K562 (cell line): ENCODE data around the gene UROS. TPM values are rescaled to one million over a fixed set of nuclear protein-coding genes. Genes with fewer than 3 reads are reported as not detected.
A peak's percentile ranks its signal among the peaks of the same experiment; 100 is the strongest.

Experiments used
- ATAC-seq: fragments of 200-7000 bp; cut with Tn5 transposase; 3 replicates; pipeline ENCODE4 v1.9.1; 2020; ENCODE audit warnings: moderate library complexity
- BruUV-seq: library from RNA; stranded (reverse); fragments of 400-500 nt; replicated peaks from 2 replicates; lab custom pipeline; 2021; lab: Mats Ljungman, UMichigan
- CTCF ChIA-PET: fragments of 300-600 bp; formaldehyde crosslinking; extraction: SDS; loops from one replicate; lab custom pipeline; 2021; ENCODE audit warnings: low intra/inter-chr PET ratio; lab: Yijun Ruan, JAX
- POLR2A ChIA-PET: fragments of 300-600, 350-650 bp; sonication (Branson Sonifier 250); formaldehyde crosslinking; extraction: SDS; loops from one replicate; lab custom pipeline; 2021; ENCODE audit warnings: antibody characterized with exemption, inconsistent platforms; lab: Yijun Ruan, JAX
- DNase-seq, 4 experiments: peaks; one replicate each; pipeline versions ENCODE4 v3.0.0 to v3.0.0-alpha.2; 2011 to 2018; ENCODE audit warnings: low spot score in 3 of 4, mixed read lengths in 3 of 4; ENCODE audit errors: extremely low read depth in 1 of 4
- FAIRE-seq: peaks from 2 replicates; lab custom pipeline; 2011; peaks lifted over from hg19 to GRCh38; lab: Jason Lieb, UNC
- H2AFZ ChIP-seq: 2 replicates; pipeline ENCODE4 v1.6.0; 2011; ENCODE audit warnings: low read depth, low read length, control low read depth, inconsistent platforms
- H3K27ac ChIP-seq: fragments of 200-600 bp; 3 replicates; pipeline ENCODE4 v1.8.0; 2011; ENCODE audit warnings: low read depth, mild to moderate bottlenecking, control low read depth, inconsistent platforms, low read length, moderate library complexity, mixed read lengths; ENCODE audit errors: extremely low read depth
- H3K27me3 ChIP-seq, 2 experiments: fragments of 300-600 bp in 1 of 2; 2 replicates in 1 of 2; 3 replicates in 1 of 2; pipeline versions ENCODE4 v1.6.0 to v1.8.0; 2011; ENCODE audit warnings: inconsistent platforms in 2 of 2, low read length in 2 of 2, mild to moderate bottlenecking in 1 of 2, mixed read lengths in 1 of 2, moderate library complexity in 1 of 2; ENCODE audit not compliant: control insufficient read depth in 2 of 2, insufficient read depth in 2 of 2
- H3K36me3 ChIP-seq: fragments of 300-600 bp; 3 replicates; pipeline ENCODE4 v1.8.0; 2011; ENCODE audit warnings: mild to moderate bottlenecking, low read length, inconsistent platforms; ENCODE audit not compliant: control insufficient read depth, insufficient read depth
- H3K4me1 ChIP-seq, 2 experiments: fragments of 200-600 bp in 1 of 2; replicated peaks in 1 of 2; 2 replicates in 1 of 2; 3 replicates in 1 of 2; pipeline versions ENCODE4 v1.5.1 to v1.8.0; 2011; ENCODE audit warnings: inconsistent platforms in 2 of 2, low read length in 2 of 2, mild to moderate bottlenecking in 1 of 2, mixed read lengths in 1 of 2, moderate library complexity in 1 of 2; ENCODE audit not compliant: control insufficient read depth in 2 of 2, insufficient read depth in 2 of 2
- H3K4me2 ChIP-seq: 2 replicates; pipeline ENCODE4 v1.6.1; 2011; ENCODE audit warnings: low read length, control low read depth, inconsistent platforms, mixed read lengths; ENCODE audit not compliant: insufficient read depth
- H3K4me3 ChIP-seq: fragments of 200-600 bp; sonication (generic), shearing (Covaris generic); 2 replicates; pipeline ENCODE4 v1.5.1; 2016; ENCODE audit warnings: control low read depth, inconsistent platforms
- H3K79me2 ChIP-seq: fragments of 200-600 bp; 3 replicates; pipeline ENCODE4 v1.8.0; 2011; ENCODE audit warnings: low read length, inconsistent platforms; ENCODE audit not compliant: control insufficient read depth, insufficient read depth
- H3K9ac ChIP-seq, 2 experiments: 2 replicates each; pipeline versions ENCODE4 v1.6.0 to v1.6.1; 2011; ENCODE audit warnings: low read depth in 2 of 2, low read length in 2 of 2, control low read depth in 1 of 2, inconsistent platforms in 1 of 2, mild to moderate bottlenecking in 1 of 2, mixed read lengths in 1 of 2; ENCODE audit not compliant: insufficient read depth in 1 of 2
- H3K9me1 ChIP-seq: one replicate; pipeline ENCODE4 v1.6.0; 2011; ENCODE audit warnings: inconsistent platforms, mild to moderate bottlenecking, low read length, moderate library complexity; ENCODE audit not compliant: control insufficient read depth, insufficient read depth
- H3K9me3 ChIP-seq: replicated peaks from 2 replicates; pipeline ENCODE4 v1.5.1; 2011; ENCODE audit warnings: low read depth, low read length, inconsistent platforms; ENCODE audit not compliant: control insufficient read depth, insufficient read depth
- H4K20me1 ChIP-seq: replicated peaks from 2 replicates; pipeline ENCODE4 v1.6.1; 2011; ENCODE audit warnings: low read length, inconsistent platforms, mixed read lengths; ENCODE audit not compliant: control insufficient read depth, insufficient read depth
- CCNT2 ChIP-seq: IDR thresholded peaks from 2 replicates; pipeline ENCODE4 v1.6.1; 2011; ENCODE audit warnings: borderline replicate concordance, low read depth, mild to moderate bottlenecking, moderate library complexity, mixed read lengths, low read length; ENCODE audit not compliant: insufficient read length; ENCODE audit errors: extremely low read depth
- DIDO1 ChIP-seq: fragments of 450-650 bp; IDR thresholded peaks from 2 replicates; pipeline ENCODE4 v1.6.1; 2016; ENCODE audit warnings: low read depth, missing biosample characterization, missing genetic modification characterization
- HNRNPUL1 ChIP-seq: fragments of 200-400 bp; formaldehyde crosslinking; IDR thresholded peaks from 2 replicates; pipeline ENCODE4 v1.6.1; 2017; ENCODE audit warnings: low read length
- NR3C1 ChIP-seq: sonication (generic); formaldehyde crosslinking; IDR thresholded peaks from 2 replicates; pipeline ENCODE4 v1.8.1; 2022; ENCODE audit warnings: missing genetic modification reagents
- SIN3A ChIP-seq, 2 experiments: fragments of 150-350 bp in 1 of 2; IDR thresholded peaks; 2 replicates each; pipeline ENCODE4 v1.6.1; 2011 to 2016; ENCODE audit warnings: borderline replicate concordance in 2 of 2, low read depth in 2 of 2, low read length in 2 of 2, mild to moderate bottlenecking in 2 of 2, moderate library complexity in 2 of 2; ENCODE audit not compliant: control insufficient read depth in 1 of 2
- SIX5 ChIP-seq, 2 experiments: IDR thresholded peaks; 2 replicates each; pipeline ENCODE4 v1.6.1; 2011; ENCODE audit warnings: low read length in 2 of 2, borderline replicate concordance in 1 of 2, low read depth in 1 of 2, mild to moderate bottlenecking in 1 of 2, moderate library complexity in 1 of 2; ENCODE audit not compliant: insufficient read depth in 1 of 2
- TCFL5 ChIP-seq: fragments of 250-450 bp; sonication (Bioruptor Pico); conservative IDR thresholded peaks from 2 replicates; pipeline ENCODE4 v1.6.1; 2021; ENCODE audit warnings: mild to moderate bottlenecking, moderate library complexity, matching md5 sums
- ZNF146 ChIP-seq: IDR thresholded peaks from one replicate; pipeline ENCODE4 v1.6.1; 2018; ENCODE audit warnings: missing compliant biosample characterization; ENCODE audit not compliant: unreplicated experiment
- ZNF316 ChIP-seq: fragments of 450-650 bp; IDR thresholded peaks from 2 replicates; pipeline ENCODE4 v1.6.1; 2016
- ZNF699 ChIP-seq: fragments of 250-450 bp; sonication (Bioruptor Pico); IDR thresholded peaks from 2 replicates; pipeline ENCODE4 v1.8.0; 2021; ENCODE audit warnings: mild to moderate bottlenecking, moderate library complexity; ENCODE audit not compliant: insufficient replicate concordance
- WGBS: fragments of 100-300 bp; shearing (Covaris generic); methylation state at CpG from one replicate; pipeline ENCODE4 v1.1.6; 2016; ENCODE audit warnings: low coverage, mixed read lengths; ENCODE audit not compliant: insufficient coverage; ENCODE audit errors: missing lambda C conversion rate; 5-methylcytosine and 5-hydroxymethylcytosine counted together
- in situ Hi-C: fragments of 300-500 bp; cut with MboI; formaldehyde crosslinking; loops from 4 replicates; pipeline ENCODE4 v1.15.0; 2018; ENCODE audit warnings: inconsistent platforms, mixed read lengths
- intact Hi-C: fragments of 100-400 bp; cut with micrococcal nuclease; formaldehyde crosslinking; loops from 2 replicates; pipeline ENCODE4 v1.14.2; 2022
- polyA plus RNA-seq, 8 experiments: library from polyadenylated mRNA; depleted of rRNA in 4 of 8; stranded (reverse) in 5 of 8; unstranded in 3 of 8; fragments of >200 nt; fragmentation: Nextera tagmentation in 2 of 8; fragmentation: Illumina TruSeq in 1 of 8; extraction: Ambion mirVana in 2 of 8; extraction: Trizol in 1 of 8; gene quantifications; 2 replicates each; pipeline versions ENCODE4 v1.2.1 to v1.2.3, GENCODE V29; 2011 to 2014; ENCODE audit warnings: inconsistent platforms in 1 of 8, missing spikeins in 1 of 8
- total RNA-seq, 7 experiments: library from RNA; depleted of rRNA in 6 of 7; stranded (reverse); fragments of >200 nt in 6 of 7; fragmentation: Illumina TruSeq in 2 of 7; extraction: Trizol in 2 of 7; gene quantifications; 2 replicates each; pipeline versions ENCODE4 v1.2.1 to v1.2.3, GENCODE V29; 2011 to 2021; ENCODE audit warnings: low replicate concordance in 1 of 7
- TF ChIP-seq, protein P1 (sequence below), 2 experiments: fragments of 250-450 bp in 1 of 2; fragments of 450-650 bp in 1 of 2; sonication (Bioruptor Pico) in 1 of 2; IDR thresholded peaks; 2 replicates each; pipeline versions ENCODE4 v1.6.1 to v1.8.0; 2016 to 2021; ENCODE audit warnings: mild to moderate bottlenecking in 2 of 2, moderate library complexity in 2 of 2, missing compliant biosample characterization in 1 of 2, missing genetic modification characterization in 1 of 2
- TF ChIP-seq, protein P2 (sequence below): fragments of 450-650 bp; IDR thresholded peaks from 2 replicates; pipeline ENCODE4 v1.7.1; 2018; ENCODE audit warnings: mild to moderate bottlenecking, low read depth; ENCODE audit not compliant: partially characterized antibody
- TF ChIP-seq, protein P3 (sequence below): fragments of 250-450 bp; sonication (Bioruptor Pico); IDR thresholded peaks from 2 replicates; pipeline ENCODE4 v1.5.0; 2020; ENCODE audit warnings: mild to moderate bottlenecking
- TF ChIP-seq, protein P4 (sequence below): fragments of 450-650 bp; IDR thresholded peaks from 2 replicates; pipeline ENCODE4 v1.6.1; 2014; ENCODE audit warnings: low read depth, mild to moderate bottlenecking, moderate library complexity, borderline replicate concordance

UROS gene
- total and polyA plus RNA-seq, 9 of the 15 experiments (the other 6 are each of a cell fraction or from before 2014, with no cell fraction given) = 6.4 to 39.1 (median 32.3) TPM

DNA sequence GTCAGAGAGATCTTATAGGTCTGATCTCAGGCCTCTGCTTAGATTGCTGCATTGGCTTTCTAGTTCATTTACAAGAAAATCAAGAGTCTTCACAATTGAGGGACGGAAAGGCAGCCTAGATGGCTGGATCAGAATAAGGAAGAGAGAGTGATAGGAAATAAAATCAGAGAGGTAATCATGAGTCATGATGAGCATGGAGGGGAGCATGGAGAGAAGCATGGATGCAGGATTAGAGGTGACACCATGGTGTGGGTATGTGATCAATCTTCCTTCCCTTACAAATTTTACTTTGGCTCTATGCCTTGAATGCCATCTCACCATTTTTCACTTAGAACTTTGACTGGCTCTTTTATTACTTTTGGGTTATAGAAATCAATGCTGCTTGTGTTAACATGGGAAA is 1.7 kb upstream of the UROS start:
- peaks cover 11 to 43% of the 10 kb centered on the region in 2 experiments; a peak in 4 of 5 replicates for H3K4me1 ChIP-seq
- POLR2A ChIA-PET = no interaction called here
- no peak for TF ChIP-seq ZNF699 (CRISPR knock-in tag)
- TF ChIP-seq, protein P1, sequence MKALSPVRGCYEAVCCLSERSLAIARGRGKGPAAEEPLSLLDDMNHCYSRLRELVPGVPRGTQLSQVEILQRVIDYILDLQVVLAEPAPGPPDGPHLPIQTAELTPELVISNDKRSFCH (CRISPR knock-in tag; IDR thresholded peaks at IDR 0.05) = no peak
- TF ChIP-seq, protein P1 (tag; IDR thresholded peaks at IDR 0.05) = no peak
- peak; percentile 11; the same call in 1 of the 2 replicates for TF ChIP-seq ZNF316
- TF ChIP-seq, protein P2, sequence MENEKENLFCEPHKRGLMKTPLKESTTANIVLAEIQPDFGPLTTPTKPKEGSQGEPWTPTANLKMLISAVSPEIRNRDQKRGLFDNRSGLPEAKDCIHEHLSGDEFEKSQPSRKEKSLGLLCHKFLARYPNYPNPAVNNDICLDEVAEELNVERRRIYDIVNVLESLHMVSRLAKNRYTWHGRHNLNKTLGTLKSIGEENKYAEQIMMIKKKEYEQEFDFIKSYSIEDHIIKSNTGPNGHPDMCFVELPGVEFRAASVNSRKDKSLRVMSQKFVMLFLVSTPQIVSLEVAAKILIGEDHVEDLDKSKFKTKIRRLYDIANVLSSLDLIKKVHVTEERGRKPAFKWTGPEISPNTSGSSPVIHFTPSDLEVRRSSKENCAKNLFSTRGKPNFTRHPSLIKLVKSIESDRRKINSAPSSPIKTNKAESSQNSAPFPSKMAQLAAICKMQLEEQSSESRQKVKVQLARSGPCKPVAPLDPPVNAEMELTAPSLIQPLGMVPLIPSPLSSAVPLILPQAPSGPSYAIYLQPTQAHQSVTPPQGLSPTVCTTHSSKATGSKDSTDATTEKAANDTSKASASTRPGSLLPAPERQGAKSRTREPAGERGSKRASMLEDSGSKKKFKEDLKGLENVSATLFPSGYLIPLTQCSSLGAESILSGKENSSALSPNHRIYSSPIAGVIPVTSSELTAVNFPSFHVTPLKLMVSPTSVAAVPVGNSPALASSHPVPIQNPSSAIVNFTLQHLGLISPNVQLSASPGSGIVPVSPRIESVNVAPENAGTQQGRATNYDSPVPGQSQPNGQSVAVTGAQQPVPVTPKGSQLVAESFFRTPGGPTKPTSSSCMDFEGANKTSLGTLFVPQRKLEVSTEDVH = no peak
- TF ChIP-seq, protein P3, sequence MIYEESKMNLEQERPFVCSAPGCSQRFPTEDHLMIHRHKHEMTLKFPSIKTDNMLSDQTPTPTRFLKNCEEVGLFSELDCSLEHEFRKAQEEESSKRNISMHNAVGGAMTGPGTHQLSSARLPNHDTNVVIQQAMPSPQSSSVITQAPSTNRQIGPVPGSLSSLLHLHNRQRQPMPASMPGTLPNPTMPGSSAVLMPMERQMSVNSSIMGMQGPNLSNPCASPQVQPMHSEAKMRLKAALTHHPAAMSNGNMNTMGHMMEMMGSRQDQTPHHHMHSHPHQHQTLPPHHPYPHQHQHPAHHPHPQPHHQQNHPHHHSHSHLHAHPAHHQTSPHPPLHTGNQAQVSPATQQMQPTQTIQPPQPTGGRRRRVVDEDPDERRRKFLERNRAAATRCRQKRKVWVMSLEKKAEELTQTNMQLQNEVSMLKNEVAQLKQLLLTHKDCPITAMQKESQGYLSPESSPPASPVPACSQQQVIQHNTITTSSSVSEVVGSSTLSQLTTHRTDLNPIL (CRISPR knock-in tag) = no peak
- TF ChIP-seq, protein P4, sequence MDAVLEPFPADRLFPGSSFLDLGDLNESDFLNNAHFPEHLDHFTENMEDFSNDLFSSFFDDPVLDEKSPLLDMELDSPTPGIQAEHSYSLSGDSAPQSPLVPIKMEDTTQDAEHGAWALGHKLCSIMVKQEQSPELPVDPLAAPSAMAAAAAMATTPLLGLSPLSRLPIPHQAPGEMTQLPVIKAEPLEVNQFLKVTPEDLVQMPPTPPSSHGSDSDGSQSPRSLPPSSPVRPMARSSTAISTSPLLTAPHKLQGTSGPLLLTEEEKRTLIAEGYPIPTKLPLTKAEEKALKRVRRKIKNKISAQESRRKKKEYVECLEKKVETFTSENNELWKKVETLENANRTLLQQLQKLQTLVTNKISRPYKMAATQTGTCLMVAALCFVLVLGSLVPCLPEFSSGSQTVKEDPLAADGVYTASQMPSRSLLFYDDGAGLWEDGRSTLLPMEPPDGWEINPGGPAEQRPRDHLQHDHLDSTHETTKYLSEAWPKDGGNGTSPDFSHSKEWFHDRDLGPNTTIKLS = no peak
- no peak for TF ChIP-seq NR3C1 (CRISPR knock-in tag)
- TF ChIP-seq TCFL5 (CRISPR knock-in tag) = no peak
- no peak for TF ChIP-seq DIDO1
- TF ChIP-seq SIN3A (IDR thresholded peaks at IDR 0.05; ENCODE audit: borderline replicate concordance in 2 of 2, control insufficient read depth in 1 of 2, low read depth in 2 of 2, low read length in 2 of 2) = 0 out of 4 replicates have a peak, but pooled peaks of 1 of the 2 experiments have one; percentile 38
- no peak for TF ChIP-seq HNRNPUL1
- TF ChIP-seq CCNT2 = no peak
- TF ChIP-seq ZNF146 (CRISPR knock-in tag) = no peak
- no peak for TF ChIP-seq SIX5 (IDR thresholded peaks at IDR 0.05; ENCODE audit: borderline replicate concordance in 1 of 2, insufficient read depth in 1 of 2, low read depth in 1 of 2, low read length in 2 of 2)

More for the DNA sequence above, 1.7 kb upstream of the UROS start:
- in situ Hi-C loops = no loop called here
- Histone ChIP-seq H3K9ac (peak overlapping the region; percentile 38 to 95), H3K4me2 (peak overlapping the region; percentile 72), H3K36me3 (peaks cover 57% of the 10 kb centered on the region), H4K20me1 (peaks cover 8% of the 10 kb centered on the region; the same call in 1 of the 2 replicates), H2AFZ (no peak overlapping the region), H3K27me3 (no peaks in the 10 kb centered on the region), H3K4me3 (peak overlapping the region; percentile 84), H3K9me1 (peaks cover 9% of the 10 kb centered on the region), H3K79me2 (peaks cover 97% of the 10 kb centered on the region), H3K27ac (peak overlapping the region; percentile 100; the same call in 2 of the 3 replicates), H3K9me3 (no peaks in the 10 kb centered on the region)
- CTCF ChIA-PET = no interaction called here
- DNase-seq = peak in 1 of 4 experiments; percentile 32
- no TSS peak for BruUV-seq
- WGBS = 6% methylated on average over 1 of the region's 1 CpG
- intact Hi-C loops = no loop called here
- ATAC-seq = peak; percentile 50
- FAIRE-seq = no peak
